ENCODE results near the gene CD24.
"Not testable (repeated sequence)": the region's sequence is repeated elsewhere in the genome, so short reads cannot be mapped to it uniquely, and the experiment has no call there.

Gene CD24

DNA sequence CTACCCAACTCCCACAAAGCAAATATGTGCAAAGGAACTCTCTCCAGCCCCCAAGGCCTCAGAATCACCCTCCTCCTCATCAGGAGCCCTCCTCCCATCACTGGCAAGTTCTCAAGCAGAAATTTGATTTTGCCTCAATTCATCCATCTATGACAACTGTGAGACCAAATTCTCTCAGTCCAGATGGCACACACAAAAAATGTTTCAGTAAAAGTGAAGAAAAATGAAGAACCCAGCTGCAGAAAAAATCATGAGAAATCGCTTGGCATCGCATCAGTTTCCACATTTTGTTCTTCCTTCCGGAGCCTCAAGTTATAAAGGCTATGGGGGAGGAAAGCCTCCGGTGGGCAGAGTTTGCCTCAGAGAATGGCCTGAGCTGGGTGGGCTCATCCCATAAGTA, 6.4 kb upstream of the CD24 start:
- no peak overlapping the region for H3K4me3 ChIP-seq (ENCODE audit: low read length)
- no peaks in the 10 kb centered on the region for H3K36me3 ChIP-seq (ENCODE audit: control insufficient read depth, insufficient read depth, low read length, severe bottlenecking)
- H3K9ac ChIP-seq (ENCODE audit: low read length), result no peak overlapping the region
- no peaks in the 10 kb centered on the region for H3K9me3 ChIP-seq (ENCODE audit: control insufficient read depth, low read length)
- DNase-seq (ENCODE audit: low read depth), result no peak
- H3K27me3 ChIP-seq (replicated peaks; ENCODE audit: control insufficient read depth, insufficient read depth, low read length), result peaks cover 25% of the 10 kb centered on the region
- H3K4me1 ChIP-seq (ENCODE audit: control insufficient read depth, insufficient read depth, low read length), result no peaks in the 10 kb centered on the region

DNA sequence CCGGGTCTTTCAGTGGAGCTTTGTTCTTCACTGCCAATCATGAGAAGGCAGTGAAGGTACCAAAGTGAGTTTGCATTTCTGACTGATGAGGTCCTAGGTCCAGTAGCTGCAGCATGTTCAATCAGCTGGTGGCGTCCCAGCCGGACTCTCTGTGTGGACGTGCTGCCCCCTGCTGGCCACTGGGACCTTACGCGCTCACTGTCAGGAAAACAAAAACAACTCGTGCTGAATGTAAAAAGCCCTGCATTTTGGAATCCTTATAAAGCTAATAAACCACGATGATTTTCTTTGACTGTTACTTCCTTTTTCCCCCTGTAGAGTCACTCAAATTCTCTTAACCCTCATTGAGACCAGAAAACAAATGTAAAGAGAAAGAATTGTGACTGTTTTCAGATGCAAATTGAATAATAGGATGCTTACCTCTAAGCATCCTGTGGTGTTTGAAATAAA, 4.9 kb upstream of the CD24 start:
- Histone ChIP-seq H3K9me3 (ENCODE audit: control insufficient read depth, low read length) (no peaks in the 10 kb centered on the region), H3K4me1 (ENCODE audit: control insufficient read depth, insufficient read depth, low read length) (no peaks in the 10 kb centered on the region), H3K9ac (ENCODE audit: low read length) (no peak overlapping the region), H3K36me3 (ENCODE audit: control insufficient read depth, insufficient read depth, low read length, severe bottlenecking) (no peaks in the 10 kb centered on the region), H3K4me3 (ENCODE audit: low read length) (no peak overlapping the region), H3K27me3 (replicated peaks; ENCODE audit: control insufficient read depth, insufficient read depth, low read length) (peaks cover 19% of the 10 kb centered on the region)
- peak; percentile 95 for DNase-seq (ENCODE audit: low read depth)

DNA sequence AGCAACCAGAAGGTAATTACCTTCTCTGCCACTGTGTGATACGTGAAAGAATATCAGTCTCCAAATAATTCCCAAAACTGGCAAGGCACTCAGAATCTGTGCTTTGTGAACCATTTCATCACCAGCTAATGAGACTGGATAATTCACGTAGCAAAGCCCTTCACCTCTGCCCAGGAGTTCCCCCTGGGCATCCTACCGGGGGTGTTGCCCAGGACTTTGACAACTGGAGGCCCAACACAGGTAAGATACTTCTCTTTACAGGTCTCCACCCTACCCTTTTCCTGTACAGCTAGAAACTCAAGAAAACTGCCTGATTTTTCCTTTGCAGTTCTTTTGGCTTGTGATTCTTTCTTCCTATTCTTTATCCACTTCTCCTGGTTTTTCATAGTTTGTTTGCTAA, 2.7 kb upstream of the CD24 start:
- DNase-seq (ENCODE audit: low read depth), result no peak
- no peak overlapping the region for H3K9ac ChIP-seq (ENCODE audit: low read length)
- peaks cover 8% of the 10 kb centered on the region for H3K4me1 ChIP-seq (ENCODE audit: control insufficient read depth, insufficient read depth, low read length)
- H3K4me3 ChIP-seq (ENCODE audit: low read length), result no peak overlapping the region
- no peaks in the 10 kb centered on the region for H3K9me3 ChIP-seq (ENCODE audit: control insufficient read depth, low read length)
- H3K36me3 ChIP-seq (ENCODE audit: control insufficient read depth, insufficient read depth, low read length, severe bottlenecking), result no peaks in the 10 kb centered on the region
- peaks cover 38% of the 10 kb centered on the region for H3K27me3 ChIP-seq (replicated peaks; ENCODE audit: control insufficient read depth, insufficient read depth, low read length)

DNA sequence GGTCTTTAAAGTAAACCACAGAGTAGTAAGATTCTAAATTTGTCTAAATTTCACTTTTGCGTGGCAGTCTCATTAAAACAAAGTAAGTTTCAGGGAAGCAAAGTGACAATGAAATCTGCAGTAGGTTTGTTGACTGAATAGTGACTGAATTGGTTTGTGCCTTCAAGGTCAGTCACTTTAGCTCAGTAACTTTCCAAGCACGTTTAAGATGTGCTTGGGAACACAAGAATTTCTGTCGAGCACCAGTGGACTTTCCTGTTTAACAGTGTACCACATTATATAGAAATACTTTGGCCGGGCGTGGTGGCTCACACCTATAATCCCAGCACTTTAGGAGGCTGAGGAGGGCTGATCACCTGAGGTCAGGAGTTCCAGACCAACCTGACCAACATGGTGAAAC, 1.7 kb upstream of the CD24 start:
- Histone ChIP-seq H3K4me3 (ENCODE audit: low read length) (no peak overlapping the region), H3K9ac (ENCODE audit: low read length) (no peak overlapping the region), H3K9me3 (ENCODE audit: control insufficient read depth, low read length) (no peaks in the 10 kb centered on the region), H3K27me3 (replicated peaks; ENCODE audit: control insufficient read depth, insufficient read depth, low read length) (peaks cover 45% of the 10 kb centered on the region), H3K36me3 (ENCODE audit: control insufficient read depth, insufficient read depth, low read length, severe bottlenecking) (no peaks in the 10 kb centered on the region), H3K4me1 (ENCODE audit: control insufficient read depth, insufficient read depth, low read length) (peaks cover 8% of the 10 kb centered on the region)
- no peak for DNase-seq (ENCODE audit: low read depth)

DNA sequence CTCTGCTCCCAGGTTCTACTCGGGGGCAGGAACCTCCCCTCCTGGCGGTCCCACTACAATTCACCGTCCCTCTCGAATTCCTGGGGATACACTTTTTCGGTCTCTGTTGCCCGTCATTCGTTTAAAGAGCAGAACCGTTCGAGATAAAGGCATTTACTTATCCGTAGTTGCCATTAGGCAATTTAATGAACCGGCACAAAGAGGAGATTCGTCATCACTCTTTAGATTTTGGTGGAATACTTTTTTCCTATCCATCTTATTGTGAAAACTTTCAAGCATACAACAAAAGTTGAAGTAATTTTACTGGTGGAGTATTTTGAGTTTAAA, 1.2 kb upstream of the CD24 start:
- Histone ChIP-seq H3K9ac (ENCODE audit: low read length) (no peak overlapping the region), H3K4me3 (ENCODE audit: low read length) (no peak overlapping the region), H3K27me3 (replicated peaks; ENCODE audit: control insufficient read depth, insufficient read depth, low read length) (peaks cover 45% of the 10 kb centered on the region), H3K4me1 (ENCODE audit: control insufficient read depth, insufficient read depth, low read length) (peaks cover 8% of the 10 kb centered on the region), H3K36me3 (ENCODE audit: control insufficient read depth, insufficient read depth, low read length, severe bottlenecking) (no peaks in the 10 kb centered on the region), H3K9me3 (ENCODE audit: control insufficient read depth, low read length) (no peaks in the 10 kb centered on the region)
- DNase-seq (ENCODE audit: low read depth), result peak; percentile 13

DNA sequence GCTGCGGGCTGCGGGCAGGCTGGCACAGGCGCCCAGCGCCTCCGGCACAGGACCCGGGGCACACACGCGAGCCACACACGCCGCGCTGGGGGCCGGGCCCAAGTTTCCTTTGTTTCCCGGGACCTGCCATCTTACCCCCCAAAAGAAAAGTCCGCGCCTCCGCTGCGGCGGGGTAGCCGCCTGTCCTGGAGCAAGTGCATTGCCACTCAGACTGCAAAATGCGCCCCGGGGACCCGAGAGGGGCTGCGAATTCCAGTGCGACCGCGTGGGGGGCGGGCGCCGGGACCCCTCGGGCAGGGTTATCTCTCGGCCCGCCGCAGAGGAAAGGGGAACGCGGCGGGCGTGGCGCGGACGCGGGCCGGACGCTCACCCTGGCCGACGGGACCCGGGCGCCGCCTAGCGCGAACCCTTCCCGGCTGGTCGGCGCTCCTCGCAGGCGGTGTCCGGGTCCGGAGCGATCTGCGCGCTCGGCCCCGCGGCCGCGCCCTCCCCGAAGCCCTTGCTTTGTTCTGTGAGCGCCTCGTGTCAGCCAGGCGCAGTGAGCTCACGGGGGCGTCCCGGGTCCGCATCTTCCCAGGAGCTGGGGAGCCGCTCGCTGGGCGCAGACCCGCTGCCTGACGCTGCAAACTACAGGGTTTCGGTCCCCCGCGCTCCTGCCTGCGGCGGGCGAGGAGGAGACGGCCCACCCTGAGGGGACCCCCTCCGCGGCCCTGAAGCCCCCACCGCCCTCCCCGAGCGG, 639 bp upstream of the CD24 start:
- H3K9ac ChIP-seq (ENCODE audit: low read length), result no peak overlapping the region
- H3K27me3 ChIP-seq (replicated peaks; ENCODE audit: control insufficient read depth, insufficient read depth, low read length), result peaks cover 45% of the 10 kb centered on the region

DNA sequence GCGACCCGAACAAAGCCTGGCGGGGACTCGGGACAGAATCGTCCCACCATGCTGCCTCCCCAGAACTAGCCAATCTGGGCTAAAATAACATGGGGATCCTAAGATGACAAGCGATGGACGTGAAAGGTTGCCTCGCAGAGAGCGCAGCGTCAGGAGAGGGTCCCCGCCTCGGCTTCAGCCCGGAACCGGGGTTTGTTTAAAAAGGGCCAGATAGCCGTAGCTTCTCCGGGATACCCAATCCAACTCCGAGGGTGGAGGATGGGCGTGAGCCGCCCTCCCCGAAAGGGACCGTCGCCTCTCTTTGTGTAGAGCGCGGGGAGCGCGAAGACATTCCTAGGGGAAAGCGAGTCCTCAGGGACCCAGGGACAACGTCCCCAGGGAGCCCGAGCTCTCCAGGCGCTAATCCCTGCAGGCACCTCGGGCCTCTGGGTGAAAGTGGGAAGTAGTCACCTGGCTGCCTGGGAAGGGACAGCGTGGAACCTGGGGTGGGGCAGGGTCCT, 643 bp downstream of the CD24 start:
- no peaks in the 10 kb centered on the region for H3K9me3 ChIP-seq (ENCODE audit: control insufficient read depth, low read length)
- no peak overlapping the region for H3K9ac ChIP-seq (ENCODE audit: low read length)
- no peak overlapping the region for H3K4me3 ChIP-seq (ENCODE audit: low read length)
- peaks cover 48% of the 10 kb centered on the region for H3K27me3 ChIP-seq (replicated peaks; ENCODE audit: control insufficient read depth, insufficient read depth, low read length)
- no peaks in the 10 kb centered on the region for H3K36me3 ChIP-seq (ENCODE audit: control insufficient read depth, insufficient read depth, low read length, severe bottlenecking)
- peaks cover 8% of the 10 kb centered on the region for H3K4me1 ChIP-seq (ENCODE audit: control insufficient read depth, insufficient read depth, low read length)
- no peak for DNase-seq (ENCODE audit: low read depth)

More for the DNA sequence above, 639 bp upstream of the CD24 start:
- H3K36me3 ChIP-seq (ENCODE audit: control insufficient read depth, insufficient read depth, low read length, severe bottlenecking), result no peaks in the 10 kb centered on the region
- H3K4me1 ChIP-seq (ENCODE audit: control insufficient read depth, insufficient read depth, low read length), result peaks cover 8% of the 10 kb centered on the region
- DNase-seq (ENCODE audit: low read depth), result peak; percentile 54
- H3K4me3 ChIP-seq (ENCODE audit: low read length), result peak overlapping the region; percentile 69
- H3K9me3 ChIP-seq (ENCODE audit: control insufficient read depth, low read length), result no peaks in the 10 kb centered on the region

DNA sequence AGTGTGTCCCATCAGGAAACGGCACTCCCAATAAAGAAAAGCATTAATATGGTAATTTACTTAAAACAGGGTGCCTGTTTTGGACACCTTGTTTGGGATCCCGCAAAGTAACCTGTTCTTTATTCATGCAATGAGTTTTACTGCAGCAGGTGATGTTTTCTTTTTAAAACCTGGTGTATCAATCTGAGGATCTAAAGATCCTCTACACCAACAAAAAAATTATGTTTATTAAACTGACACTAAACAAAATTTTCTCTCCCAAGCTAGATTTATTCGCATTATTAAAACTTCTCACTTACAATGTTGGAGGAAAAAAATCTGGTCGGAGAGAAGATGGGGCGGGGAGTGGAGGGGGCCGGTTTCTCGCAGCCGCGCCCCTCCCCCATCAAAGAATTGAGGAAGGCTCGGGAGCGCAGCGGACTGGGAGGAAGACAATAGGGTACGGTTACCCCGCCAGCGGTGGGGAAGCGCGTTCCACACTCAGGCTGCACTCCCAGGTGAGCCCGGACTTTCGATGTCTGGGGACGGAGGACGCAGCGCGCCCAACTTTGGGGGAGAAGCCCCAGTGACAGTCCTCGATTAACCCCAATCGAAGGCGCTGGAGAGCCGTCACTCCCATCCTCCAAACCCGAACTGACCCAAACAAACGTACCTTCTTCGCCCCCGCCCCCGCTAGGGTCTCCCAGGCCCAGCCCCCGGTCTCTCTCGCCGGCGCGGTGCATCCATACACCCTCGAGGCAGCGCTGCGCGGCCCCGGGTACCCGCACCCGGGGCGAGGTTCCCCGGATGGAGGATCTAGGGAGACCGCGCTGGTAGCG, 1.3 kb downstream of the CD24 start:
- H3K36me3 ChIP-seq (ENCODE audit: control insufficient read depth, insufficient read depth, low read length, severe bottlenecking), result no peaks in the 10 kb centered on the region
- H3K27me3 ChIP-seq (replicated peaks; ENCODE audit: control insufficient read depth, insufficient read depth, low read length), result peaks cover 49% of the 10 kb centered on the region
- no peak overlapping the region for H3K9ac ChIP-seq (ENCODE audit: low read length)
- H3K4me3 ChIP-seq (ENCODE audit: low read length), result no peak overlapping the region
- peaks cover 8% of the 10 kb centered on the region for H3K4me1 ChIP-seq (ENCODE audit: control insufficient read depth, insufficient read depth, low read length)
- no peaks in the 10 kb centered on the region for H3K9me3 ChIP-seq (ENCODE audit: control insufficient read depth, low read length)
- DNase-seq (ENCODE audit: low read depth), result no peak

DNA sequence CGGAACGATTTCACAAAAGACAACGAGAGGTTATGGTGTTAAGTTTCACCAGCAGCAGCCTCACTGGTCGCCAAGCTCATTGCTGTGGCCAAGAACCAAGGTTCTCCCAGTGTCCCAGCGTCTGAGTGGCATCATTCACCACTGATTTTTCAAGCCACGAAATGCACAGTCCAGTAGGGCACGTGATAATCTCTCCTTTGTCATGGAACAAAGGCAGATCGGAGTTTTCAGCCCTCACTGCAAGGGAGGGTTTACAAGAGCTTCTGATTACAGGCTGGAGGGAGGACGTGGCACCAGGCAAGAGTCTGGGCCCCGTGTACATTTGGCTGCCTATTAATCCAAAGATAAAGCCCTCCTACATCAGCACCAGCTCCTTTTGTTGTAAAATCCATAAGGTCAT, 2.0 kb downstream of the CD24 start:
- H3K4me1 ChIP-seq (ENCODE audit: control insufficient read depth, insufficient read depth, low read length), result peaks cover 8% of the 10 kb centered on the region
- H3K9me3 ChIP-seq (ENCODE audit: control insufficient read depth, low read length), result no peaks in the 10 kb centered on the region
- H3K27me3 ChIP-seq (replicated peaks; ENCODE audit: control insufficient read depth, insufficient read depth, low read length), result peaks cover 49% of the 10 kb centered on the region
- no peak overlapping the region for H3K9ac ChIP-seq (ENCODE audit: low read length)
- H3K36me3 ChIP-seq (ENCODE audit: control insufficient read depth, insufficient read depth, low read length, severe bottlenecking), result no peaks in the 10 kb centered on the region
- DNase-seq (ENCODE audit: low read depth), result no peak
- H3K4me3 ChIP-seq (ENCODE audit: low read length), result no peak overlapping the region

DNA sequence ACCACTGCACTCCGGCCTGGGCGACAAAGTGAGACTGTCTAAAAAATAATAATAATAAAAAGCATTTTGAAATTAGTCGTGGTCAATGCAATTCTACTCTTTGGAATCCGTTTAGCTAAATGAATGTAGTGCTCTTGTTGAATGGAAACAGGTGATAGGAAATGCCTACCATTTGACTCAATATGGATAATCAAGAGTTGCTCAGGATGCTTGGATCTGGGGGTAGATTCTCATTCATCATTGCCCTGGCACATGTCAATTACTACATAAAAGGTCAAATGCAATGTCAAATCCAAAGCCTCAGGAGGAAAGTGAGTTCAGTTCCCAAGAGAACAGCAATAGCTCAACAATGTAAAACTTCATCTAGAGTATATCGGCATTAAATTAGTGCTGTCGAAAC, 3.8 kb downstream of the CD24 start:
- not testable (repeated sequence) for H3K4me3 ChIP-seq (ENCODE audit: low read length); DNase-seq (ENCODE audit: low read depth); H3K9me3 ChIP-seq (ENCODE audit: control insufficient read depth, low read length); H3K4me1 ChIP-seq (ENCODE audit: control insufficient read depth, insufficient read depth, low read length); H3K9ac ChIP-seq (ENCODE audit: low read length); H3K36me3 ChIP-seq (ENCODE audit: control insufficient read depth, insufficient read depth, low read length, severe bottlenecking)
- H3K27me3 ChIP-seq (replicated peaks; ENCODE audit: control insufficient read depth, insufficient read depth, low read length), result peaks cover 38% of the 10 kb centered on the region

DNA sequence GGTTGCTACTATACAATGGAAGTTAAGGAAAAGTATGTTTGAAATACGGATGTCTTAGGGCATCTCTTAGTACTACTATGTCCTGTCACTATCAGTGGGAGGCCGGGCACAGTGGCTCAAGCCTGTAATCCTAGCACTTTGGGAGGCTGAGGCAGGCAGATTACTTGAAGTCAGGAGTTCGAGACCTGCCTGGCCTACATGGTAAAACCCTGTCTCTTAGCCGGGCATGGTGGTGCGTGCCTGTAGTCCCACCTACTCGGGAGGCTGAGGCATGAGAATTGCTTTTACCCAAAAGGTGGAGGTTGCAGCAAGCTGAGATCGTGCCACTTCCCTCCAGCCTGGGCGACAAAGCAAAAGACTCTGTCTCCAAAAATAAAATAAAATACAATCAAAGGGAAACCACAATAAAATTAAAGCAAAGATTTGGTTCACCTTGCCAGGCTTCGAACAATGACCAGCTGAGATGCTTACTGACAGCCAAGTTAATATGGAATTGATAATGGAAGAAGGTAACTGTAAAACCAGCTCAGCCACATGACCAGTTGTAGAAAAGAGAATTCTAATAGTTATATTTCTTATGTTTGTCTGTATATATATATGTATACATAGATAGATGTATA, 6.5 kb downstream of the CD24 start:
- DNase-seq (ENCODE audit: low read depth), result no peak
- H3K36me3 ChIP-seq (ENCODE audit: control insufficient read depth, insufficient read depth, low read length, severe bottlenecking), result no peaks in the 10 kb centered on the region
- H3K4me1 ChIP-seq (ENCODE audit: control insufficient read depth, insufficient read depth, low read length), result no peaks in the 10 kb centered on the region
- peaks cover 3% of the 10 kb centered on the region for H3K9me3 ChIP-seq (ENCODE audit: control insufficient read depth, low read length)
- no peak overlapping the region for H3K4me3 ChIP-seq (ENCODE audit: low read length)
- H3K27me3 ChIP-seq (replicated peaks; ENCODE audit: control insufficient read depth, insufficient read depth, low read length), result peaks cover 22% of the 10 kb centered on the region
- H3K9ac ChIP-seq (ENCODE audit: low read length), result no peak overlapping the region

Measured in adipocyte (in vitro differentiated cells).